OCI-LY7 (cell line): Measurements from ENCODE around the gene KCTD10. TPM values are rescaled to one million over a fixed set of nuclear protein-coding genes. Genes with fewer than 3 reads are reported as not detected.
"Not testable (repeated sequence)": the region's sequence is repeated elsewhere in the genome, so short reads cannot be mapped to it uniquely, and the experiment has no call there.

Source experiments
- BruUV-seq: library from RNA; stranded (reverse); fragments of 400-500 nt; replicated peaks from 2 replicates; lab custom pipeline; 2021; lab: Mats Ljungman, UMichigan
- CTCF ChIA-PET: fragments of 300-600 bp; sonication (Branson Sonifier 250); formaldehyde crosslinking; loops from one replicate; lab custom pipeline; 2022; ENCODE audit warnings: antibody characterized with exemption; ENCODE audit not compliant: unreplicated experiment; lab: Charles Lee
- POLR2A ChIA-PET: fragments of 300-600 bp; sonication (Branson Sonifier 250); formaldehyde crosslinking; loops from one replicate; lab custom pipeline; 2022; ENCODE audit warnings: antibody characterized with exemption; lab: Charles Lee
- DNase-seq: peaks from one replicate; pipeline ENCODE4 v3.0.0-alpha.2; 2015; ENCODE audit warnings: low spot score
- H2AFZ ChIP-seq: fragments of 200-600 bp; sonication (generic), shearing (Covaris generic); 2 replicates; pipeline ENCODE4 v1.6.1; 2014; ENCODE audit warnings: mild to moderate bottlenecking, antibody characterized with exemption, low read length, moderate library complexity
- H3K27ac ChIP-seq: fragments of 200-600 bp; sonication (generic); 2 replicates; pipeline ENCODE4 v1.5.1; 2014; ENCODE audit warnings: mixed run types, low read depth, mild to moderate bottlenecking, moderate library complexity, low read length, inconsistent platforms; ENCODE audit not compliant: poor library complexity, severe bottlenecking
- H3K36me3 ChIP-seq: fragments of 200-600 bp; sonication (generic); 2 replicates; pipeline ENCODE4 v1.6.1; 2014; ENCODE audit warnings: mild to moderate bottlenecking, antibody characterized with exemption, low read length, moderate library complexity, mixed read lengths; ENCODE audit not compliant: insufficient read depth
- H3K4me1 ChIP-seq: fragments of 200-600 bp; sonication (generic); 2 replicates; pipeline ENCODE4 v1.5.1; 2014; ENCODE audit warnings: mild to moderate bottlenecking, low read length; ENCODE audit not compliant: insufficient read depth, poor library complexity, severe bottlenecking
- H3K4me2 ChIP-seq: fragments of 200-600 bp; sonication (generic); 2 replicates; pipeline ENCODE4 v1.6.1; 2014; ENCODE audit warnings: mild to moderate bottlenecking, low read length
- H3K4me3 ChIP-seq: fragments of 200-600 bp; sonication (generic); 2 replicates; pipeline ENCODE4 v1.5.1; 2014; ENCODE audit warnings: mild to moderate bottlenecking, low read depth, low read length; ENCODE audit not compliant: poor library complexity, severe bottlenecking
- H3K79me2 ChIP-seq: fragments of 200-600 bp; sonication (generic); 2 replicates; pipeline ENCODE4 v1.6.1; 2016; ENCODE audit warnings: low read depth, mild to moderate bottlenecking, low read length, moderate library complexity, mixed read lengths; ENCODE audit not compliant: insufficient read depth
- H3K9me2 ChIP-seq: fragments of 200-600 bp; sonication (generic); 2 replicates; pipeline ENCODE4 v1.6.1; 2016; ENCODE audit warnings: mild to moderate bottlenecking, low read length, mixed read lengths; ENCODE audit not compliant: insufficient read depth
- H3K9me3 ChIP-seq: fragments of 200-600 bp; sonication (generic); 2 replicates; pipeline ENCODE4 v1.6.1; 2014; ENCODE audit warnings: mild to moderate bottlenecking, mixed run types, low read length, mixed read lengths
- H4K20me1 ChIP-seq: fragments of 200-600 bp; sonication (generic); 2 replicates; pipeline ENCODE4 v1.6.1; 2014; ENCODE audit warnings: mild to moderate bottlenecking, antibody characterized with exemption, low read length, moderate library complexity, mixed read lengths; ENCODE audit not compliant: insufficient read depth
- EZH2phosphoT487 ChIP-seq: fragments of 200-600 bp; sonication (generic); IDR thresholded peaks from 2 replicates; pipeline ENCODE4 v1.6.1; 2018; ENCODE audit warnings: low read depth, borderline replicate concordance, mild to moderate bottlenecking, mixed run types, antibody characterized with exemption, low read length, moderate library complexity, mixed read lengths
- intact Hi-C: fragments of 100-400 bp; cut with micrococcal nuclease; formaldehyde crosslinking; loops from one replicate; pipeline ENCODE4 v1.10.0; 2022; ENCODE audit not compliant: unreplicated experiment
- total RNA-seq, 2 experiments: library from RNA; depleted of rRNA in 1 of 2; stranded (reverse); fragments of >200 nt in 1 of 2; shearing (Covaris generic) in 1 of 2; gene quantifications; 2 replicates each; pipeline ENCODE4 v1.2.3, GENCODE V29; 2014 to 2022
- TF ChIP-seq, protein P1 (sequence below): fragments of 200-600 bp; sonication (generic); conservative IDR thresholded peaks from 2 replicates; pipeline ENCODE4 v1.5.1; 2014; ENCODE audit warnings: mild to moderate bottlenecking, antibody characterized with exemption, low read length, moderate library complexity, mixed read lengths

The KCTD10 gene
- total RNA-seq, 2 experiments from 2014 or later = 28.1 to 45.7 TPM

DNA sequence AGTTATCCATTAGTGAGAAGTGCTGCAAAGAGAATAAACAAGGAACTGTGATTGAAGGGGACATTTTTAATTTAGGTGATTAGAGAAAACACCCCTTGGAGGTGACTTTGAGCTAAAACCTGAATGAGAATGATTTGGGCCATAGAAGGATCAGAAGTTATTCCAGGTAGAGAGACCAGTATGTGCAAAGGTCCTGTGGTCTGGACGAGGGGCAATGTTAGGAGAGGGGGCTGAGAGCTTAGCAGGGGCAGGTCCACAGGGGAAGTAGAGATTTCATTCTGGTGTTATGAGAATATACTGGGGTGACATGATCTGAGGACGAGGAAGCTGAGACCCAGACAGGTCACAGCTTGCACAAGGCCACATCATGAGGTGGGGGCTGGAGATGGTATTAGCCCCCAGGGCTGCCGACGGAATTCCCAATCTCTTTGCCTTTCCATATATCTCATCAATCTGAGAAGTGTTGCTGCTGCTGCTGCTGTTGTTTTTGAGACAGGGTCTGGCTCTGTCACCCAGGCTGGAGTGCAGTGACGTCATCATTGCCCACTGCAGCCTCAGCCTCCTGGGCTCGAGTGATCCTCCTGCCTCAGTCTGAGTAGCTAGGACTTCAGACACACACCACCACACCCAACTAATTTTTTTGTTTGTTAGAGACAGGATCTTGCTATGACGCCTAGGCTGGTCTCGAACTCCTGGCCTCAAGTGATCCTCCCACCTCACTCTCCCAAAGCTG lies 55.6 kb downstream of the KCTD10 start:
- Histone ChIP-seq H3K4me1 (no peaks in the 10 kb centered on the region), H4K20me1 (no peaks in the 10 kb centered on the region), H3K4me2 (no peak overlapping the region), H3K79me2 (no peaks in the 10 kb centered on the region), H3K36me3 (no peaks in the 10 kb centered on the region), H3K27ac (no peak overlapping the region), H2AFZ (no peak overlapping the region), H3K4me3 (no peak overlapping the region), H3K9me3 (no peaks in the 10 kb centered on the region), H3K9me2 (no peaks in the 10 kb centered on the region)
- CTCF ChIA-PET = no interaction called here
- intact Hi-C loops = no loop called here
- no peak for TF ChIP-seq EZH2phosphoT487
- TF ChIP-seq, protein P1, sequence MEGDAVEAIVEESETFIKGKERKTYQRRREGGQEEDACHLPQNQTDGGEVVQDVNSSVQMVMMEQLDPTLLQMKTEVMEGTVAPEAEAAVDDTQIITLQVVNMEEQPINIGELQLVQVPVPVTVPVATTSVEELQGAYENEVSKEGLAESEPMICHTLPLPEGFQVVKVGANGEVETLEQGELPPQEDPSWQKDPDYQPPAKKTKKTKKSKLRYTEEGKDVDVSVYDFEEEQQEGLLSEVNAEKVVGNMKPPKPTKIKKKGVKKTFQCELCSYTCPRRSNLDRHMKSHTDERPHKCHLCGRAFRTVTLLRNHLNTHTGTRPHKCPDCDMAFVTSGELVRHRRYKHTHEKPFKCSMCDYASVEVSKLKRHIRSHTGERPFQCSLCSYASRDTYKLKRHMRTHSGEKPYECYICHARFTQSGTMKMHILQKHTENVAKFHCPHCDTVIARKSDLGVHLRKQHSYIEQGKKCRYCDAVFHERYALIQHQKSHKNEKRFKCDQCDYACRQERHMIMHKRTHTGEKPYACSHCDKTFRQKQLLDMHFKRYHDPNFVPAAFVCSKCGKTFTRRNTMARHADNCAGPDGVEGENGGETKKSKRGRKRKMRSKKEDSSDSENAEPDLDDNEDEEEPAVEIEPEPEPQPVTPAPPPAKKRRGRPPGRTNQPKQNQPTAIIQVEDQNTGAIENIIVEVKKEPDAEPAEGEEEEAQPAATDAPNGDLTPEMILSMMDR = no peak
- DNase-seq = no peak
- no TSS peak for BruUV-seq
- POLR2A ChIA-PET = interaction anchor here (0.6 kb wide), 1 partner anchor 69 kb away, joined by 3 read pairs; no protein-coding TSS in a partner anchor

DNA sequence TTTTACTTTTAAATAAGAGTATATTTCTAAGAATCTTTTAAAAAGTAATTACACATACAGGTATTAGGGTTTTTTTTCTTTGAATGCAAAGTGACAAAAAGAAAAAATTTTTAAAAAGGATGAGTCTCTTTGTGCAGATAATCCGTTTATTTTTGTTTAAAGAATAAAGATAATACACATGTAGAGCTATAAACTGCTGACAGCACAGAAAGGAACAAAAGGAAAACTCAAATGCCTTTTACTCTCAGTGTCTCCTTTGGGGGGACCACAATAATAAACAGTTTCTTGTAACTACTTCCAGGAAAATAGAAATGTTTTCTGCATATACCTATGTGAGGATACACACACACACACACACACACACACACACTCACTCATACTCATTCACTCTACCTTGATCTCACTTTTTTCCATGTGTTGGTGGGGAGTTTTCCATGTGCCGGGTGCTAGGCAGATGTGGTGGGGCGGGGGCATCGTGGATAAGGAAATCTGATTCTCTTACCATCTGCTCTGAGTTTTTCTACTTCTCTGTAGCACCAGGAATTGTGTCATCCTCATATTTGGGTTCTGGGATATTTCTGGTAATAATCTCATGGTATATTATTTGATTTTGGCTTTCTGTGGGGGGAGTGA lies 58.1 kb downstream of the KCTD10 start:
- H3K4me3 ChIP-seq = no peak overlapping the region
- CTCF ChIA-PET = no interaction called here
- H2AFZ ChIP-seq = no peak overlapping the region
- H3K36me3 ChIP-seq = no peaks in the 10 kb centered on the region
- DNase-seq = no peak
- no peak overlapping the region for H3K4me2 ChIP-seq
- intact Hi-C loops = no loop called here
- no TSS peak for BruUV-seq
- TF ChIP-seq EZH2phosphoT487 = no peak
- TF ChIP-seq, protein P1 = no peak
- no peaks in the 10 kb centered on the region for H3K9me3 ChIP-seq
- no peaks in the 10 kb centered on the region for H3K4me1 ChIP-seq
- H3K79me2 ChIP-seq = no peaks in the 10 kb centered on the region
- POLR2A ChIA-PET = interaction anchor here (0.5 kb wide), 1 partner anchor 203 kb away, joined by 3 read pairs; no protein-coding TSS in a partner anchor
- no peak overlapping the region for H3K27ac ChIP-seq
- H4K20me1 ChIP-seq = no peaks in the 10 kb centered on the region
- no peaks in the 10 kb centered on the region for H3K9me2 ChIP-seq

DNA sequence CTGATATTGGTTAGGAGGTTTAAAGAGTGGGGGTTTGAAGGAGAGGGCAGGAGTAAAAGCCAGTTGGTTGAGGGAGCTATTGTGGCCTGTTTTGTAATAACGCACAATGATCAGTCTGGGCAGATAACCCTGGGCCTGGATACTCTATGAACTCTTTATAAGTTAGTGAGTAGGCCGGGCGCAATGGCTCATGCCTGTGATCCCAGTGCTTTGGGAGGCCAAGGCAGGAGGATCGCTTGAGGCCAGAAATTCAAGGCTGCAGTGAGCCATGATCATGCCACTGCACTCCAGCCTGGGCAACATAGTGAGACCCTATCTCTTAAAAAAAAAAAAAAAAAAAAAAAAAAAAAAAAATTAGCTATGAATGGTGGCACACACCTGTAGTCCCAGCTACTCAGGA lies 71.0 kb downstream of the KCTD10 start:
- BruUV-seq, H3K4me1 ChIP-seq: not testable (repeated sequence)

DNA sequence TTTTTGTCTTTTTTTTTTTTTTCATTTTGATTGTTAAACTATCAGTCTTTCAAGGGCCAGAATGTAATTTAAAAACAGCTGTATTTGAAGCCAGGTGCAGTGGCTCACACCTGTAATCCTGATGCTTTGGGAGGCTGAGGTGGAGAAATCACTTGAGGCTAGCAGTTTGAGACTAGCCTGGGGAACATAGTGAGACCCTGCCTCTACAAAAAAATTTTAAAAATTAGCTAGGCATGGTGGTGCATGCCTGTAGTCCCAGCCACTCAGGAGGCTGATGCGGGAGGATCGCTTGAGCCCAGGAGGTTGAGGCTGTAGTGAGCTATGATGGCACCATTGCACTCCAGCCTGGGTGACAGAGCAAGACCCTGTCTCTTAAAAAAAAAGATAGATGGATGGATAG lies 72.3 kb downstream of the KCTD10 start:
- DNase-seq, H2AFZ ChIP-seq, BruUV-seq, H3K27ac ChIP-seq, CTCF ChIA-PET, H4K20me1 ChIP-seq, H3K4me2 ChIP-seq, H3K9me2 ChIP-seq, H3K4me3 ChIP-seq, H3K9me3 ChIP-seq, intact Hi-C loops, POLR2A ChIA-PET, H3K4me1 ChIP-seq, H3K36me3 ChIP-seq, H3K79me2 ChIP-seq: not testable (repeated sequence)

More for the DNA sequence above, 71.0 kb downstream of the KCTD10 start:
- intact Hi-C loops, H2AFZ ChIP-seq, CTCF ChIA-PET, H3K4me3 ChIP-seq, H3K27ac ChIP-seq, H3K9me3 ChIP-seq, DNase-seq, H4K20me1 ChIP-seq, H3K9me2 ChIP-seq, H3K4me2 ChIP-seq, H3K36me3 ChIP-seq, H3K79me2 ChIP-seq: not testable (repeated sequence)
- POLR2A ChIA-PET = interaction anchor here (0.6 kb wide), 2 partner anchors 234 to 825 kb away, joined by 3 read pairs; no protein-coding TSS in a partner anchor
